ENCODE results near the gene LSR.

Gene LSR

GRCh38 chr19:35302446-35302845, 53.6 kb downstream of the LSR start:
- DNase-seq (ENCODE audit: low spot score), result no peak

DNA sequence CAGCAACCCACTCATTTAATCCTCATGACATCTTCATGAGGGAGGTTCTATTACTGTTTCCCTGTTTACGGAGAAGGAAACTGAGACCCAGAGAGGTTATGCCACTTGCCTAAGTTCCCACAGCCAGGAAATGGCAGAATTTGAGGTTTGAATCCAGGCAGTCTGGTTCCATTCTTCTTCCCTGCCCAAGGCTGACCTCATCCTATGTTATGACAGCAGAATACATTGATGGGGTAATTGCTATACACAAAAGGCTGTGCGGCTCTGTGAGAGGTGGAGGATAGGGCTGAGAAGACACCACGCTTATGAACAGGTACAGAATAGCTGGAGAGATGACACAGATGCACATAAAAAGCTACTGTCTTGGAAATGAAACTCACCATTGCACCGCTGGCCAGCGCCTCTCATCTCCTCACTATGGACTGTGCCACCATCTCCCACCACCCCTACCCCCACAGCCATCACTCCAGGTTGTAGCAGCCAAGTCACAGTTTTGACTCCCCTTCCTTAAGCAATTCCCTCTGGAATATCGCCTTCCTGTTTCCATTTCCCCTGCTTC, 54.6 kb downstream of the LSR start:
- no peak for DNase-seq (ENCODE audit: low spot score)

DNA sequence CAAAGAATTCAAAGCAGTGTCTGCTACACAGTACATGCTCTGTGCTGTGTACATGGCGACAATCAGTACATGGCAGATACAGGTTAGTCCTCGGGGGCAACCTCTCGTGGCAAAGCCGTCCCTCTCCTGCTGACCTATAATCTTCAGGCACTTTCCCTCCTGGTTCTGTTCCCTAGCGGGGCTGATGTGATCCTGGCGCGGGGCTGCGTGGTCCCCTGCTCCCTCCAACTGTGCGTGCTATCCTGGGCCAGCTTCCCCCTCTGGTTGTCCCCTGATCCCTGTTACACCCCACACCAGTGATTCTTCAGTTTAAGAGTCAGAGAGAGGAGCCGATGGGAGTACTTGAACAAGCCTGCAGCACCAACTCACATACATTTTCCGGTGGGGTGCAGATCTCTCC, 55.2 kb downstream of the LSR start:
- no peak for DNase-seq (ENCODE audit: low spot score)

DNA sequence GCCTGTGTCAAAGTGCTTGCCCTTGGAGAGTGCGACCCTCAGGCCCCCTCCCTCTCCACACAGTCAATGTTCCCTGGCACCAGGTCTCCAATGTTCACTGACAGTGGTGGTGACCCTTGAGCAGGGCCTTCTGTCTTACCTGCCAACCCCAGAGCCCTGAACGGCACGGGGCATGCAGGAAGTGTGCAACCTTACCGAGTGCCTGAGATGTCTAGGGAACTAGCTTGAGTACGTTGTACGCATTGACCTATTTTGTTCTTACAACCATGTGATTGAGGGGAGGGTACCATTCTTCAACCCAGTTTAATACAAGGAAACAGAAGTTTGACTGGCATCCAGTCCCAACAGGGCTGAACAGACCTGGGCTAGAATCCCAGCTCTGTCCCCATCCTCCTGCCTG, 56.4 kb downstream of the LSR start:
- DNase-seq (ENCODE audit: low spot score), result no peak

DNA sequence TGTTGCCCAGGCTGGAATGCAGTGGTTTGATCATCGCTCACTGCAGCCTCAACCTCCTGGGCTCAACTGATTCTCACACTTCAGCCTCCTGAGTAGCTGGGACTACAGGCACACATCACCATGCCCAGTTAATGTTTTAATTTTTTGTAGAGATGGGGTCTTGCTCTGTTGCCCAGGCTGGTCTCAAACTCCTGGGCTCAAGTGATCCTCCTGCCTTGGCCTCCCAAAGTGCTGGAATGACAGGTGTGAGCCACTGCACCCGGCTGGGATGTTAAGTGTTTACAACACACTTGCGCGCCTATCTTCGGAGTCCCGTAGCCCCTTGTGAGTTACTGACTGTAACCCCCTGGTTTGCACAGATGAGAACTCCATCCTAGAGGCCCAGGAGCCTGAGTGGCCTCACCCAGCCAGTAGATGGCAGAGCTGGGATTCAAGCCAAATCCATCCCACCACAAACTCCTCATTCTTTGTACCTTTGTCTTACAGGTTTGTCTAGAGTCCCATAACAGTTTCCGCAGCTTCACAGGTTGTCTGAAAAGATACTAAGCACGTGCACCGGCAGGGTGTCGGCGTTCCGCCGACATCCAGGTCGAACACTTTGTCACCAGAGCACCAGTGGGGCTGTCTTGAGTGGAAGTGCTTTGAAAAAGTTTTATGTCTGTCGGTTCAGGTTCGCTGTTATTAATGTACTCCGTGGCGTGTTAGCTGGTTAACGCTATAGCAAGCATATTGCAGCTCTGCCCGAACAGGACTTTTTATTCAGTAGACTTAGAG, 57.9 kb downstream of the LSR start:
- DNase-seq (ENCODE audit: low spot score), result no peak

DNA sequence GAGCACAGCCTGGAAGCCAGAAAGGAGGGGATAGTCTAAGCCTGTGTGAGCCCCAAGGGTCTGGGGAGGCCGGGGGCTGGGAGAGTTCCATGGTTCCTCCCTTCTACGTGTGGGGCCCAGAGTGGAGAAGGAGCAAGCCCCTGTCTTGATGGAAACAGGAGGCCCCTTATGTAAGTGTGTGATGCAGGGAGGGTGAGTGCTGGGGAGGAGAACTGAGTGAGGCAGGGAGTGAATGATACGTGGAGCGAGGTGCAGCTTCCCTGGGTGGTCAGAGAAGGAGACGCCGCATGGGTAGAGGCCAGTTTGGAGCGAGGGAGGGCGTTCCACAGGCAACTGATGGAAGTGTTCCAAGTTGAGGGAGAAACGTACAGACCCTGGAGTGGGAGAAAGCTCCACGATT, 59.1 kb downstream of the LSR start:
- DNase-seq (ENCODE audit: low spot score), result no peak

DNA sequence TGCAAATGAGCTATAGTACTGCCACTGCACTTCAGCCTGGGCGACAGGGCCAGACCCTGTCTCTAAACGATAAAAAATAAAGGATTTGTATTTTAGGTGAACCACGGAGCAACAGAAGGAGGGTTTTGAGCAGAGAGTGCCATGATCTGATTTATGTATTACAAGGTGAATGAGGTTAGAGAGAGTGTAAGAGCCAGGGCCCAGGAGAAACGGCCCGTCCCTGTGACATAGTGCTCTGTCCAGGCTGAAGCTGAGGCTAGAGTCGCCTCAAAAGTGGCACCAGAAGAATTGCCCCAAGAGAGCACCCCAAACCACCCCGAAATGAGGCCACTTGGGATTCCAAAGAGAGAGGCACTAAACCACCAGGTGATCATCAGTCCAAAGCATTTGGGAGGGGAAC, 60.1 kb downstream of the LSR start:
- no peak for DNase-seq (ENCODE audit: low spot score)

GRCh38 chr19:35309481-35310279, 60.9 kb downstream of the LSR start:
- no peak for DNase-seq (ENCODE audit: low spot score)

DNA sequence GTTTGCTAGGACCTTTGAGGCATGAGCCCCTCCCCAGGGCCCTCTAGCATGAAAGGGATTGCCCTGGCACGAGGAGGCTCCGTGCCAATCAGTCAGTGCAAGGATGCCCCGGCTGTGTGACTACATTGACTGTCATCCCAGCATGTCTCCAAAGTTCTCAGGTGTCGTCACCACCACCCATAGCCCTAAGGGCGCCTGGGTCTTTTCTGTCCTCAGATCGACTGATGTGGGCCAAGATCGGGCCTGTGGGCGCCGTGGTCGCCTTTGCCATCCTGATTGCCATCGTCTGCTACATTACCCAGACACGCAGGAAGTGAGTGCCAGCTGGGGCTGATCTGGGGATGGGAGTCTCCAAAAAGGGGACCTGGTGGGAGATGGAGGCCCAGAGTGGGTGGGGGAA, 61.5 kb downstream of the LSR start:
- no peak for DNase-seq (ENCODE audit: low spot score)

DNA sequence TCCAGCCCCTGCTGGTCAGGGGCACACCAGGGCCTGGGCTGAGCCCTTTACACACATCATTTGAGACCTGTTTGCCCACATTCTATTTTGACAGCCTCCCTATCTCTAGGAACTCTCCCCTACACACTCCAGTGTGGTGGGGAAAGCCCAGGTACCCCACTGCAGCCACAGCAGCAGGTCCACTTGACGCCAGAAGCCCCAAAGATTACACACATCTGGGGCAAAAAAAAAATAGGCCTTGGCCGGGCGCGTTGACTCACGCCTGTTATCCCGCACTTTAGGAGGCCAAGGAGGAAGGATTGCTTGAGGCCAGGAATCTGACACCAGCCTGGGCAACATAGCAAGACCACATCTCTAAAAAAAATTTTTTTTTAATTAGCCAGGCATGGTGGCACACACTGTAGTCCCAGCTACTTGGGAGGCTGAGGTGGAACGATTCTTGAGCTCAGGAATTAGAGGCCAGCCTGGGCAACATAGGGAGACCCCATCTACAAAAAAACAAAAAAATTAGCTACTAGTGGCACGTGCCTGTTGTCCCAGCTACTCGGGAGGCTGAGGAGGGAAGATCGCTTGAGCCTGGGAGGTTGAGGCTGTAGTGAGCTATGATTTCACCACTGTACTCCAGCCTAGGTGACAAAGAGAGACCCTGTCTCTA, 62.1 kb downstream of the LSR start:
- DNase-seq (ENCODE audit: low spot score), result no peak

DNA sequence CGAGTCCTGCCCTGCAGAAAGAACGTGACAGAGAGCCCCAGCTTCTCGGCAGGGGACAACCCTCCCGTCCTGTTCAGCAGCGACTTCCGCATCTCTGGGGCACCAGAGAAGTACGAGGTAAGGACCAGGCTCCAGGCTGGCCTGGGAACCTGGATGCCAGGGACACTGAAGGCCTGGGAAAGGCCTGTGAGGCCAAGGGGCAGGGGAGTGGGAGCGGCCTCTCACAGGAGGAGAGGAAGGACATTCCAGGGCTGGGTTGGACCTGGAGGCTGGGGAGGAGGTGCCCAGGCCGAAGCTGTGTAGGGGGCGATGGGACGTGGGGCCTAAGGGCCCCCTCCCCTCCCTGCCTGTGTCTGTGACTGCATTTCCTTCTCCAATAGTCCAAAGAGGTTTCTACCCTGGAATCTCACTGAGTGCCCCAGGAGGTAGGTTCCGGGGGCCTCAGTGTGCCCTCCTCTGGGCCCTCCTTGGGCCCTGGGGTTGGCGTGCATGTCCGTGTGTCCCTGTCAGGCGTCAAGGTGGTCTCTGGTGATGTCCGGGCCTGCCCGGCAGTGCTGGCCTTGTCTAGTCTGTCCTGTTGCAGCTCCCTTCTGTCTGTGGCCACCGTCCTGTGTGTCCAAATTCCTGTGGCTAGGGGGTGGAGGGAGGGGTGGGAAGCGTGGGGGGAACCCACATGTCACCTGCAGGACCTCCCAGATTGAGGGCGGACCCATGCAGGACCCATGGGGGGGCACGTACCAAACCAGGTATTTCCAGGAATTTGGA, 63.3 kb downstream of the LSR start:
- no peak for DNase-seq (ENCODE audit: low spot score)

DNA sequence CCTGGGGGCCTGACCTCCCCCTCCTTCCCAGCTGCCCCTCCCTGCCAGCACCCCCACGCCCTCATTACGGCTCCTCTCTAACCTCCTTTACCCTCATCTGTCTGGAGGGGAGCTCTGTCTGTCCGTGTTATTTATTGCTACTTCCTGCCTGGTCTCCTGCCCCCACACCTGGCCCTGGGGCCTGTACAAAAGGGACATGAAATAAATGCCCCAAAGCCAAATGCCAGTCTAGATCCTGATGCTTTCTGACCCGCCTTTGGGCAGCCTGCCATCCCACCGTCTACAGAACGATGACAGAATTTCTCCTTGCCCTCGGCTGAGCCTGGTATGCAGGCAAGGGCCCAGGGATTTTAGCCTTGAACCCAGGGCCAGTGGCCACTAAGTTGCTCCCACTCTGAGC, 64.8 kb downstream of the LSR start:
- DNase-seq (ENCODE audit: low spot score), result no peak

DNA sequence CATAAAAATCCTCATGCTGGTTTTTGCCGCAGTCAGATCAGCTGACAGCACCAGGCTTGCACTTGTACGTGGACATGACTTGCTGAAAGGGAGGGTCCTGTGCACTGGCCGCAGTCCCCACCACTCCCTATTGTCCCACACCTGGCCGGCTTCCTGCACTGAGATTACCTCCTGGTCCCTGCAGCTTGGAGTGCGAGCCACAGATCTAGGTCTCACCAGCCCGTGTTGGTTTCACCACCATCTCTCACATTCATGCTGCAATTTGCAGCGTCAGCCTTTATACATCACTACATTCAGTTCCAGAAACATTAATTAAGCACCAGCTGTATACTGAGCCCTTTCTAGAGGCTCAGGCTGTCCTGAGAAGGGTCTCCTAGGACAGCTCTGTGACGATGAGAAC, 65.2 kb downstream of the LSR start:
- DNase-seq (ENCODE audit: low spot score), result no peak

DNA sequence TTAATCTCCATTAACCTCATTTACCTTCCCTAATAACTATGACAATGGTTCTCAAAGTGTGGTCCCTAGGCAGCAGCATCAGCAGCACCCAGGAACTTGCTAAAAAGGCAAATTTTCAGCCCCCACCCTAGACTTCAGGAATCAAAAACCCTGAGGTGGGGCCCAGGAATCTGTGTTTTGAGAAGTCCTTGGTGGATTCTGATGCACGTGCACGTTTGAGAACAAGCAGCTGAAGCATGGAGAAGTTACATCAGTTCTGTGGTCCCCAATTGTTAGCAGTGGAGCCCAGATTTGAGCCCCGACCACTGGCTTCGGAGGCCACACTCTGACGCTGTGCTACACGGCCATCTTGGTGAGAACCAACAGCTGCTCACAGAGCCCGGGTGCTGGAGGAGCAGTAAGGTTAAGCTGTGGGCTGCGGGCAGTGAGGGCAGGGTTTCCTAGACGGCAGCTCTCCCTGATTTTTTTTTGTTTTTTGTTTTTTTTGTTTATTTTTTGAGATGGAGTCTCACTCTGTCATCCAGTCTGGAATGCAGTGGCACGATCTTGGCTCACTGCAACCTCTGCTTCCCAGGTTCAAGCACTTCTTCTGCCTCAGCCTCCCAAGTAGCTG, 66.2 kb downstream of the LSR start:
- no peak for DNase-seq (ENCODE audit: low spot score)

DNA sequence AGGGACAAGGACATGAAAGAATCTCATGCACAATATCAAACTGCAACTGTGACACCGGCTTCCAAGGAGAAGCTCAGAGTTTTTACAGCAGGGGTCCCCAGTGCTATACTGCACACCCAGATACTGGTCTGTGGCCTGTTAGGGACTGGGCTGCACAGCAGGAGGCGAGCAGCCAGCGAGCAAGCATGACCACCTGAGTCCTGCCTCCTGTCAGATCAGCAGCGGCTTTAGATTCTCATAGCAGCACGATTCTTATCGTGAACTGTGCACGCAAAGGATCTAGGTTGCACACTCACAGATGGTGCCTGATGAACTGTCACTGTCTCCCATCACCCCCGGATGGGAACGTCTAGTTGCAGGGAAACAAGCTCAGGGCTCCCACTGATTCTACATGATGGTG, 67.1 kb downstream of the LSR start:
- DNase-seq (ENCODE audit: low spot score), result no peak

DNA sequence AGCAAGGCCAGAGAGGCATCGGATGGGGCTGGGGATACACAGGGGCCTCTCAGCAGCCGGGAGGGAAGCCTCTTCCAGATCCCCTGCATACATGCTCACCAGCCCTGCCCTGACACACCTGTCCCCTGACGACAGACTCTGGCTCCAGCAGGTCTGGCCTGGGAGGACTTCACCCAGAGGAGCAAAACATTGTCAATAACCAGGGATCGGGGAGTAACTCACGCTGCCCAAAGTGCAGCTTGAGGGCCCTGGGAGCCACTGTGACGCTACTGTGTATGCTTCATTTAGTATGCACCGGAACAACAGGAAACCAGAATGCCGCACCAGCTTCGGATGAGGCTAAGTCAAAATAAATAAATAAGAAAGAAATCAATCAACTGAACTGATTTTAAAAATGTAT, 67.8 kb downstream of the LSR start:
- DNase-seq (ENCODE audit: low spot score), result no peak

Data from AG20443 (cell line).